Caco-2 (cell line): ENCODE measurements around the gene COL8A1. TPM values are rescaled to one million over a fixed set of nuclear protein-coding genes. Genes with fewer than 3 reads are reported as not detected.

ENCODE experiments used
- BruUV-seq: library from RNA; stranded (reverse); fragments of 400-500 nt; replicated peaks from 2 replicates; lab custom pipeline; 2021; lab: Mats Ljungman, UMichigan
- CTCF ChIA-PET: fragments of 300-600 bp; sonication (Branson Sonifier 250); formaldehyde crosslinking; loops from one replicate; lab custom pipeline; 2022; ENCODE audit warnings: antibody characterized with exemption; lab: Charles Lee
- POLR2A ChIA-PET: fragments of 300-600 bp; sonication (Branson Sonifier 250); formaldehyde crosslinking; loops from one replicate; lab custom pipeline; 2022; ENCODE audit warnings: antibody characterized with exemption; lab: Charles Lee
- DNase-seq, 2 experiments: peaks; one replicate each; pipeline versions ENCODE4 v3.0.0 to v3.0.0-alpha.2; 2020 to 2022
- H3K27me3 ChIP-seq: replicated peaks from 2 replicates; pipeline ENCODE4 v1.6.0; 2011; ENCODE audit warnings: low read length; ENCODE audit not compliant: control insufficient read depth, insufficient read depth
- H3K36me3 ChIP-seq: 2 replicates; pipeline ENCODE4 v1.5.1; 2011; ENCODE audit warnings: low read length; ENCODE audit not compliant: control insufficient read depth, insufficient read depth
- H3K4me1 ChIP-seq: fragments of 250-450 bp; sonication (Bioruptor Pico); 2 replicates; pipeline ENCODE4 v1.5.1; 2020; ENCODE audit warnings: mild to moderate bottlenecking
- H3K4me3 ChIP-seq: 2 replicates; pipeline ENCODE4 v1.5.1; 2011; ENCODE audit warnings: low read depth, mild to moderate bottlenecking, control low read depth, low read length
- H3K9me3 ChIP-seq: fragments of 250-450 bp; sonication (Bioruptor Pico); 2 replicates; pipeline ENCODE4 v1.5.1; 2020; ENCODE audit warnings: mild to moderate bottlenecking, moderate library complexity
- H3K27ac Mint-ChIP-seq: one replicate; pipeline ENCODE4 v1.8.0; 2022; ENCODE audit warnings: mixed read lengths; ENCODE audit not compliant: unreplicated experiment
- H3K27me3 Mint-ChIP-seq: one replicate; pipeline ENCODE4 v1.8.0; 2022; ENCODE audit warnings: mixed read lengths; ENCODE audit not compliant: insufficient read depth, unreplicated experiment
- H3K36me3 Mint-ChIP-seq: one replicate; pipeline ENCODE4 v1.8.0; 2022; ENCODE audit warnings: mild to moderate bottlenecking, mixed read lengths; ENCODE audit not compliant: insufficient read depth, unreplicated experiment
- H3K4me1 Mint-ChIP-seq: one replicate; pipeline ENCODE4 v1.8.0; 2022; ENCODE audit warnings: low read depth, mixed read lengths; ENCODE audit not compliant: unreplicated experiment
- H3K4me3 Mint-ChIP-seq: one replicate; pipeline ENCODE4 v1.8.0; 2022; ENCODE audit warnings: mild to moderate bottlenecking, moderate library complexity, mixed read lengths; ENCODE audit not compliant: unreplicated experiment
- H3K9me3 Mint-ChIP-seq: one replicate; pipeline ENCODE4 v1.8.0; 2022; ENCODE audit warnings: mixed read lengths; ENCODE audit not compliant: unreplicated experiment
- CTCF ChIP-seq, 2 experiments: fragments of 200-600 bp in 1 of 2; IDR thresholded peaks; 1 replicate in 1 of 2; 2 replicates in 1 of 2; pipeline versions ENCODE4 v1.5.1 to v1.8.0; 2011 to 2022; ENCODE audit warnings: antibody characterized with exemption in 1 of 2, control low read depth in 1 of 2, inconsistent platforms in 1 of 2, low read depth in 1 of 2, low read length in 1 of 2, mild to moderate bottlenecking in 1 of 2, moderate library complexity in 1 of 2; ENCODE audit not compliant: insufficient read depth in 1 of 2, severe bottlenecking in 1 of 2, unreplicated experiment in 1 of 2
- intact Hi-C: fragments of 100-400 bp; cut with micrococcal nuclease; formaldehyde crosslinking; loops from one replicate; pipeline ENCODE4 v1.10.0; 2022; ENCODE audit not compliant: unreplicated experiment
- total RNA-seq: library from RNA; stranded (reverse); gene quantifications from 2 replicates; pipeline ENCODE4 v1.2.3, GENCODE V29; 2022

COL8A1 gene
- total RNA-seq, 1 experiment from 2014 or later = not detected

GRCh38 chr3:99670556-99670950 lies 32.2 kb downstream of the COL8A1 start:
- Mint-ChIP-seq H3K27ac (no peak overlapping the region), H3K36me3 (no peaks in the 10 kb centered on the region), H3K4me1 (no peaks in the 10 kb centered on the region), H3K4me3 (no peak overlapping the region), H3K9me3 (no peaks in the 10 kb centered on the region), H3K27me3 (no peaks in the 10 kb centered on the region)
- Histone ChIP-seq H3K4me1 (no peaks in the 10 kb centered on the region), H3K9me3 (no peaks in the 10 kb centered on the region), H3K36me3 (no peaks in the 10 kb centered on the region), H3K4me3 (no peak overlapping the region), H3K27me3 (no peaks in the 10 kb centered on the region)
- no peak for TF ChIP-seq CTCF (IDR thresholded peaks at IDR 0.05; ENCODE audit: insufficient read depth in 1 of 2, low read depth in 1 of 2, low read length in 1 of 2, severe bottlenecking in 1 of 2, unreplicated experiment in 1 of 2)
- no TSS peak for BruUV-seq
- intact Hi-C loops = no loop called here
- CTCF ChIA-PET = no interaction called here
- no peak for DNase-seq
- POLR2A ChIA-PET = no interaction called here

- Histone ChIP-seq H3K36me3 (no peaks in the 10 kb centered on the region), H3K4me3 (no peak overlapping the region), H3K4me1 (no peaks in the 10 kb centered on the region), H3K9me3 (no peaks in the 10 kb centered on the region), H3K27me3 (no peaks in the 10 kb centered on the region)
- Mint-ChIP-seq H3K27ac (no peak overlapping the region), H3K36me3 (no peaks in the 10 kb centered on the region), H3K4me3 (no peak overlapping the region), H3K27me3 (no peaks in the 10 kb centered on the region), H3K9me3 (no peaks in the 10 kb centered on the region), H3K4me1 (no peaks in the 10 kb centered on the region)
- DNase-seq = no peak
- ChIA-PET POLR2A (no interaction called here), CTCF (no interaction called here)
- TF ChIP-seq CTCF (IDR thresholded peaks at IDR 0.05; ENCODE audit: insufficient read depth in 1 of 2, low read depth in 1 of 2, low read length in 1 of 2, severe bottlenecking in 1 of 2, unreplicated experiment in 1 of 2) = no peak
- no TSS peak for BruUV-seq
- intact Hi-C loops = no loop called here
Measured at GRCh38 chr3:99674086-99674789, 35.8 kb downstream of the COL8A1 start.

GRCh38 chr3:99678023-99678422 lies 39.6 kb downstream of the COL8A1 start:
- Mint-ChIP-seq H3K4me1 (no peaks in the 10 kb centered on the region), H3K9me3 (no peaks in the 10 kb centered on the region), H3K36me3 (no peaks in the 10 kb centered on the region), H3K27ac (no peak overlapping the region), H3K4me3 (no peak overlapping the region), H3K27me3 (no peaks in the 10 kb centered on the region)
- DNase-seq = no peak
- H3K9me3 ChIP-seq = no peaks in the 10 kb centered on the region
- POLR2A ChIA-PET = no interaction called here
- no peaks in the 10 kb centered on the region for H3K36me3 ChIP-seq
- no peak for TF ChIP-seq CTCF (IDR thresholded peaks at IDR 0.05; ENCODE audit: insufficient read depth in 1 of 2, low read depth in 1 of 2, low read length in 1 of 2, severe bottlenecking in 1 of 2, unreplicated experiment in 1 of 2)
- H3K4me3 ChIP-seq = no peak overlapping the region
- no peaks in the 10 kb centered on the region for H3K4me1 ChIP-seq
- intact Hi-C loops = no loop called here
- H3K27me3 ChIP-seq = no peaks in the 10 kb centered on the region
- no TSS peak for BruUV-seq
- CTCF ChIA-PET = no interaction called here
